HFF-Myc (cell line): ENCODE results near the gene GABBR2.

ENCODE experiments used
- DNase-seq: peaks from one replicate; pipeline ENCODE4 v3.0.0-alpha.2; 2011; ENCODE audit warnings: low read depth; ENCODE audit errors: extremely low read depth
- H3K4me3 ChIP-seq: replicated peaks from 2 replicates; pipeline ENCODE4 v1.5.1; 2011; ENCODE audit warnings: low read depth, mild to moderate bottlenecking, control low read depth, low read length
- TF ChIP-seq, protein P1 (sequence below): IDR thresholded peaks from 2 replicates; pipeline ENCODE4 v1.5.1; 2012; ENCODE audit warnings: mild to moderate bottlenecking, low read depth, low read length, control low read depth; ENCODE audit errors: missing control alignments

The GABBR2 gene

DNA sequence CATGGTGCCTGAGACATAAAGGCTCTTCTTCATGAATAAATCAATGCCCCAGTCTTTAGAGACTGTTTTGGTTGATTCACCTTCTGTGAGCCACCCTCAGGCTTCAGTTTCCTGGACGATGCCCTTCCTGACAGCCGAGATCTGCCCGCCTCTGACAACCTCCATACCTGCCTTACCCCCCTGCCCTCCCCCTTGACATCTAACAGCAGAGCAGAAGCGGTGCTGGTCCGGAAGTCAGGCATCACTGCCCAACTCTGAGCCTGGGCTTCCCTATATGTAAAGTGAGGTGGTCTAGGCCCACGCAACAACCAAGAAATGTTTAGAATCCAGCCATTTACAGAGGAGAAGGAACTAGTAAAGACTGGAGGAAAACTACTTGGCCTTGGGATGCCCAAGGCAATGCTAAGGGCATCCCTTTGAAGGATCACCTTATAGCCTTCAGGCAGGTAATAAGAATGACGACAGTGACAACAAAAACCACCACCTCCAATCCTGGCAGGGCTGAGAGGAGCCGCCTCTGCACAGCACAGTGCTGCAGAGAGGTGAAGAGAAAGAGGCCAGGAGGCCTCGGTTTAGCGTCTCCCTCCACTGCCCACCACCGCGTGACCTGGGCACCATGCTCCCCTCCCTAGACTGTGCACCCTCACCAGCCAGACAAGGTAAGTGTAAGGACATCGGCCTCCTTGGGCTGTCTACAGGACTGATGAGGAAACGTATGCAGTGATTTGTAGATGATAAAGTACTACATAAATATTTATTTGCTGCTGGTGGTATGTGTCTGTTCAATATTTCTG is 35.3 kb upstream of the GABBR2 start:
- no peak for DNase-seq
- H3K4me3 ChIP-seq, result no peak overlapping the region
- TF ChIP-seq, protein P1, sequence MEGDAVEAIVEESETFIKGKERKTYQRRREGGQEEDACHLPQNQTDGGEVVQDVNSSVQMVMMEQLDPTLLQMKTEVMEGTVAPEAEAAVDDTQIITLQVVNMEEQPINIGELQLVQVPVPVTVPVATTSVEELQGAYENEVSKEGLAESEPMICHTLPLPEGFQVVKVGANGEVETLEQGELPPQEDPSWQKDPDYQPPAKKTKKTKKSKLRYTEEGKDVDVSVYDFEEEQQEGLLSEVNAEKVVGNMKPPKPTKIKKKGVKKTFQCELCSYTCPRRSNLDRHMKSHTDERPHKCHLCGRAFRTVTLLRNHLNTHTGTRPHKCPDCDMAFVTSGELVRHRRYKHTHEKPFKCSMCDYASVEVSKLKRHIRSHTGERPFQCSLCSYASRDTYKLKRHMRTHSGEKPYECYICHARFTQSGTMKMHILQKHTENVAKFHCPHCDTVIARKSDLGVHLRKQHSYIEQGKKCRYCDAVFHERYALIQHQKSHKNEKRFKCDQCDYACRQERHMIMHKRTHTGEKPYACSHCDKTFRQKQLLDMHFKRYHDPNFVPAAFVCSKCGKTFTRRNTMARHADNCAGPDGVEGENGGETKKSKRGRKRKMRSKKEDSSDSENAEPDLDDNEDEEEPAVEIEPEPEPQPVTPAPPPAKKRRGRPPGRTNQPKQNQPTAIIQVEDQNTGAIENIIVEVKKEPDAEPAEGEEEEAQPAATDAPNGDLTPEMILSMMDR, result no peak

- DNase-seq, result no peak
- H3K4me3 ChIP-seq, result no peak overlapping the region
- TF ChIP-seq, protein P1, result no peak
These were observed 34.6 kb upstream of the GABBR2 start for GRCh38 chr9:98743329-98743728.

GRCh38 chr9:98742325-98743280 is 33.9 kb upstream of the GABBR2 start:
- TF ChIP-seq, protein P1, result no peak
- H3K4me3 ChIP-seq, result no peak overlapping the region
- DNase-seq, result no peak

- TF ChIP-seq, protein P1, result no peak
- H3K4me3 ChIP-seq, result no peak overlapping the region
- DNase-seq, result no peak
These were observed 31.6 kb upstream of the GABBR2 start for GRCh38 chr9:98740226-98740881.

DNA sequence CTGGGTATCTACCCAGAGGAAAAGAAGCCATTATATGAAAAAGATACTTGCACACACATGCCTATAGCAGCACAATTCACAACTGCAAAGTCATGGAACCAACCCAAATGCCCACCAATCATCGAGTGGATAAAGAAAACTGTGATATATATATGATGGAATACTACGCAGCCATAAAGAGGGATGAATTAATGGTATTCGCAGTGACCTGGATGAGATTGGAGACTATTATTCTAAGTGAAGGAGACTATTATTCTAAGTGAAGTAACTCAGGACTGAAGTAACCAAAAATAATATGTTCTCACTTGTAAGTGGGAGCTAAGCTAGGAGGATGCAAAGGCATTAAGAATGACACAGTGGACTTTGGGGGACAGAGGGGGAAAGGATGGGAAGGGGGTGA is 30.0 kb upstream of the GABBR2 start:
- TF ChIP-seq, protein P1, result no peak
- no peak for DNase-seq
- H3K4me3 ChIP-seq, result no peak overlapping the region

GRCh38 chr9:98736226-98736625 is 27.5 kb upstream of the GABBR2 start:
- no peak overlapping the region for H3K4me3 ChIP-seq
- DNase-seq, result no peak
- TF ChIP-seq, protein P1, result no peak
